IMR-90 (cell line): Measurements from ENCODE around the gene MYOF. TPM values are rescaled to one million over a fixed set of nuclear protein-coding genes. Genes with fewer than 3 reads are reported as not detected.

Experiments used
- ATAC-seq: fragments of 200-7000 bp; cut with Tn5 transposase; 2 replicates; pipeline ENCODE4 v1.9.1; 2020; ENCODE audit warnings: low read depth, mild to moderate bottlenecking, moderate library complexity
- BruUV-seq: library from RNA; stranded (reverse); fragments of 400-500 nt; replicated peaks from 2 replicates; lab custom pipeline; 2021; lab: Mats Ljungman, UMichigan
- CTCF ChIA-PET: fragments of 300-600 bp; formaldehyde crosslinking; extraction: SDS; loops from one replicate; lab custom pipeline; 2021; ENCODE audit warnings: antibody characterized with exemption; lab: Yijun Ruan, JAX
- POLR2A ChIA-PET: fragments of 300-600 bp; sonication (Branson Sonifier 250); formaldehyde crosslinking; loops from one replicate; lab custom pipeline; 2022; ENCODE audit warnings: antibody characterized with exemption; ENCODE audit not compliant: unreplicated experiment; lab: Charles Lee
- DNase-seq: peaks from one replicate; pipeline ENCODE4 v3.0.0; 2013
- H2AFZ ChIP-seq: replicated peaks from 2 replicates; pipeline ENCODE3; 2013; ENCODE audit warnings: low read length, mild to moderate bottlenecking; ENCODE audit not compliant: poor library complexity
- H2AK5ac ChIP-seq: 2 replicates; pipeline ENCODE4 v1.6.1; 2013; ENCODE audit warnings: low read depth, low read length, inconsistent platforms
- H2AK9ac ChIP-seq: replicated peaks from 2 replicates; pipeline ENCODE3; 2013; ENCODE audit warnings: mild to moderate bottlenecking, low read depth, low read length, moderate library complexity; ENCODE audit not compliant: poor library complexity
- H2BK120ac ChIP-seq: 2 replicates; pipeline ENCODE4 v1.6.1; 2013; ENCODE audit warnings: low read depth, low read length, inconsistent platforms
- H2BK15ac ChIP-seq: 3 replicates; pipeline ENCODE4 v1.6.1; 2013; ENCODE audit warnings: low read depth, low read length, inconsistent platforms
- H2BK20ac ChIP-seq: 2 replicates; pipeline ENCODE4 v1.6.1; 2013; ENCODE audit warnings: low read depth, mild to moderate bottlenecking, inconsistent platforms, low read length, moderate library complexity
- H2BK5ac ChIP-seq: 2 replicates; pipeline ENCODE4 v1.6.1; 2013; ENCODE audit warnings: mild to moderate bottlenecking, low read depth, low read length, inconsistent platforms; ENCODE audit not compliant: poor library complexity, severe bottlenecking
- H3K14ac ChIP-seq: replicated peaks from 2 replicates; pipeline ENCODE4 v1.6.1; 2013; ENCODE audit warnings: low read depth, low read length, inconsistent platforms
- H3K18ac ChIP-seq: 2 replicates; pipeline ENCODE4 v1.6.1; 2013; ENCODE audit warnings: low read depth, low read length, control low read depth
- H3K23ac ChIP-seq: 2 replicates; pipeline ENCODE4 v1.6.1; 2013; ENCODE audit warnings: low read depth, low read length, inconsistent platforms
- H3K27ac ChIP-seq: 2 replicates; pipeline ENCODE4 v1.5.1; 2013; ENCODE audit warnings: mild to moderate bottlenecking, control low read depth, low read length; ENCODE audit not compliant: insufficient read depth
- H3K27me3 ChIP-seq: 2 replicates; pipeline ENCODE4 v1.6.1; 2013; ENCODE audit warnings: low read length; ENCODE audit not compliant: control insufficient read depth, insufficient read depth
- H3K36me3 ChIP-seq: 2 replicates; pipeline ENCODE4 v1.6.1; 2013; ENCODE audit warnings: low read length, mixed read lengths; ENCODE audit not compliant: control insufficient read depth, insufficient read depth
- H3K4ac ChIP-seq: 2 replicates; pipeline ENCODE4 v1.6.1; 2013; ENCODE audit warnings: low read depth, low read length, inconsistent platforms
- H3K4me1 ChIP-seq: 2 replicates; pipeline ENCODE4 v1.6.1; 2013; ENCODE audit warnings: low read length, mixed read lengths; ENCODE audit not compliant: control insufficient read depth, insufficient read depth
- H3K4me2 ChIP-seq: 2 replicates; pipeline ENCODE4 v1.6.1; 2013; ENCODE audit warnings: low read depth, mild to moderate bottlenecking, control low read depth, low read length, moderate library complexity
- H3K4me3 ChIP-seq: 2 replicates; pipeline ENCODE4 v1.5.1; 2013; ENCODE audit warnings: low read depth, mild to moderate bottlenecking, control low read depth, low read length, moderate library complexity; ENCODE audit not compliant: insufficient read depth
- H3K56ac ChIP-seq: 2 replicates; pipeline ENCODE4 v1.6.1; 2013; ENCODE audit warnings: low read length, inconsistent platforms; ENCODE audit not compliant: insufficient read depth; ENCODE audit errors: extremely low read depth
- H3K79me1 ChIP-seq, 2 experiments: 2 replicates each; pipeline ENCODE4 v1.6.1; 2013; ENCODE audit warnings: low read length in 2 of 2, inconsistent platforms in 1 of 2, low read depth in 1 of 2
- H3K9ac ChIP-seq: 2 replicates; pipeline ENCODE4 v1.6.1; 2013; ENCODE audit warnings: low read depth, low read length, control low read depth
- H3K9me1 ChIP-seq: 2 replicates; pipeline ENCODE4 v1.6.1; 2013; ENCODE audit warnings: low read length, inconsistent platforms; ENCODE audit not compliant: insufficient read depth
- H3K9me3 ChIP-seq: 2 replicates; pipeline ENCODE4 v1.6.1; 2013; ENCODE audit warnings: low read length; ENCODE audit not compliant: control insufficient read depth, insufficient read depth
- H4K20me1 ChIP-seq: 2 replicates; pipeline ENCODE4 v1.6.1; 2013; ENCODE audit warnings: low read length, inconsistent platforms; ENCODE audit not compliant: insufficient read depth
- H4K5ac ChIP-seq: 2 replicates; pipeline ENCODE4 v1.6.1; 2013; ENCODE audit warnings: mild to moderate bottlenecking, low read depth, low read length, control low read depth
- H4K8ac ChIP-seq, 2 experiments: 2 replicates each; pipeline ENCODE4 v1.6.1; 2013; ENCODE audit warnings: low read depth in 2 of 2, low read length in 2 of 2, control low read depth in 1 of 2, inconsistent platforms in 1 of 2
- H4K91ac ChIP-seq: 2 replicates; pipeline ENCODE4 v1.6.1; 2013; ENCODE audit warnings: low read depth, low read length, inconsistent platforms; ENCODE audit not compliant: insufficient read depth
- BHLHE40 ChIP-seq: fragments of 150-350 bp; IDR thresholded peaks from 2 replicates; pipeline ENCODE4 v1.6.1; 2016; ENCODE audit warnings: mild to moderate bottlenecking, low read depth, low read length
- CEBPB ChIP-seq: IDR thresholded peaks from 2 replicates; pipeline ENCODE4 v1.6.1; 2012; ENCODE audit warnings: low read depth, low read length, improper control_type of control experiment
- CHD1 ChIP-seq: IDR thresholded peaks from 2 replicates; pipeline ENCODE4 v1.6.1; 2012; ENCODE audit warnings: low read depth, low read length, improper control_type of control experiment
- CTCF ChIP-seq: conservative IDR thresholded peaks from 2 replicates; pipeline ENCODE4 v1.5.1; 2012; ENCODE audit warnings: mild to moderate bottlenecking, low read depth, low read length, improper control_type of control experiment
- ELK1 ChIP-seq: fragments of 150-350 bp; IDR thresholded peaks from 2 replicates; pipeline ENCODE4 v1.6.1; 2016; ENCODE audit warnings: low read depth, mild to moderate bottlenecking, low read length, moderate library complexity, borderline replicate concordance
- FOS ChIP-seq: fragments of 150-350 bp; IDR thresholded peaks from 2 replicates; pipeline ENCODE4 v1.6.1; 2016; ENCODE audit warnings: low read depth, low read length
- MAFK ChIP-seq: IDR thresholded peaks from 2 replicates; pipeline ENCODE4 v1.6.1; 2012; ENCODE audit warnings: low read depth, low read length, improper control_type of control experiment
- MAZ ChIP-seq: IDR thresholded peaks from 2 replicates; pipeline ENCODE4 v1.6.1; 2012; ENCODE audit warnings: low read depth, mild to moderate bottlenecking, low read length, improper control_type of control experiment, moderate library complexity, borderline replicate concordance
- MXI1 ChIP-seq: IDR thresholded peaks from 2 replicates; pipeline ENCODE4 v1.6.1; 2012; ENCODE audit warnings: low read depth, mild to moderate bottlenecking, low read length, moderate library complexity, borderline replicate concordance
- NFE2L2 ChIP-seq: fragments of 150-350 bp; IDR thresholded peaks from 2 replicates; pipeline ENCODE4 v1.6.1; 2016; ENCODE audit warnings: low read depth, mild to moderate bottlenecking, low read length
- POLR2A ChIP-seq: IDR thresholded peaks from 2 replicates; pipeline ENCODE4 v1.6.1; 2012; ENCODE audit warnings: mild to moderate bottlenecking, low read depth, low read length
- RAD21 ChIP-seq: IDR thresholded peaks from 2 replicates; pipeline ENCODE4 v1.6.1; 2012; ENCODE audit warnings: low read length, improper control_type of control experiment
- RCOR1 ChIP-seq: IDR thresholded peaks from 2 replicates; pipeline ENCODE4 v1.6.1; 2012; ENCODE audit warnings: mild to moderate bottlenecking, low read length, improper control_type of control experiment; ENCODE audit not compliant: insufficient replicate concordance
- RFX5 ChIP-seq: IDR thresholded peaks from 2 replicates; pipeline ENCODE4 v1.8.0; 2012; ENCODE audit warnings: low read depth, mild to moderate bottlenecking, low read length, moderate library complexity
- SMC3 ChIP-seq: fragments of 150-350 bp; IDR thresholded peaks from 2 replicates; pipeline ENCODE4 v1.6.1; 2016; ENCODE audit warnings: low read depth, mild to moderate bottlenecking, antibody characterized with exemption, low read length, moderate library complexity
- WGBS, 2 experiments: methylation state at CpG; one replicate each; pipeline versions ENCODE4 v1.1.5 to v1.1.7; 2013; ENCODE audit warnings: missing lambda C conversion rate in 2 of 2; ENCODE audit not compliant: insufficient read length in 1 of 2; ENCODE audit errors: extremely low coverage in 2 of 2; 5-methylcytosine and 5-hydroxymethylcytosine counted together
- dilution Hi-C: fragments of 300-500 bp; cut with HindIII; formaldehyde crosslinking; loops from one replicate; pipeline ENCODE4 v1.14.3; 2018; ENCODE audit warnings: low sequenced_read_pairs; ENCODE audit not compliant: unreplicated experiment
- in situ Hi-C: fragments of 300-500 bp; cut with MboI; formaldehyde crosslinking; loops from 3 replicates; pipeline ENCODE4 v1.14.3; 2019; ENCODE audit warnings: low sequenced_read_pairs, inconsistent platforms, mixed read lengths
- intact Hi-C: fragments of 100-400 bp; cut with micrococcal nuclease; formaldehyde crosslinking; loops from 2 replicates; pipeline ENCODE4 v1.10.0; 2022
- polyA plus RNA-seq, 3 experiments: library from polyadenylated mRNA; depleted of rRNA; stranded (reverse); fragments of >200 nt; gene quantifications; 2 replicates each; pipeline ENCODE4 v1.2.3, GENCODE V29; 2012; ENCODE audit warnings: low replicate concordance in 1 of 3
- total RNA-seq: library from RNA; depleted of rRNA; stranded (reverse); fragments of >200 nt; gene quantifications from 2 replicates; pipeline ENCODE4 v1.2.3, GENCODE V29; 2012

MYOF gene
- total and polyA plus RNA-seq, 2 of the 4 experiments (the other 2 are of a cell fraction) = 221 to 281 TPM

- Histone ChIP-seq H4K8ac (peak overlapping the region; percentile 82 to 92), H3K56ac (peak overlapping the region; percentile 77), H3K4me2 (no peak overlapping the region; the same call in 1 of the 2 replicates), H3K4me3 (no peak overlapping the region), H2AK5ac (peak overlapping the region; percentile 79), H3K27ac (peak overlapping the region; percentile 90; the same call in 1 of the 2 replicates), H2BK5ac (peak overlapping the region; percentile 98), H3K79me1 (peaks cover 6 to 60% of the 10 kb centered on the region in 2 experiments), H3K9me3 (no peaks in the 10 kb centered on the region), H4K20me1 (no peaks in the 10 kb centered on the region; the same call in 1 of the 2 replicates), H2BK120ac (peak overlapping the region; percentile 95), H4K91ac (peak overlapping the region; percentile 95), H3K9me1 (peaks cover 15% of the 10 kb centered on the region), H2AK9ac (peak overlapping the region; percentile 63), H3K4me1 (peaks cover 52% of the 10 kb centered on the region), H3K18ac (peak overlapping the region; percentile 90), H3K36me3 (peaks cover 13% of the 10 kb centered on the region), H3K27me3 (no peaks in the 10 kb centered on the region), H3K23ac (peak overlapping the region; percentile 94), H3K9ac (peak overlapping the region; percentile 66; the same call in 1 of the 2 replicates), H2AFZ (no peak overlapping the region), H2BK20ac (peak overlapping the region; percentile 83), H3K14ac (peak overlapping the region; percentile 97), H4K5ac (peak overlapping the region; percentile 88; the same call in 1 of the 2 replicates), H2BK15ac (peak overlapping the region; percentile 97; the same call in 2 of the 3 replicates), H3K4ac (peak overlapping the region; percentile 96)
- TF ChIP-seq MXI1 (no peak), POLR2A (no peak), RFX5 (no peak), SMC3 (no peak), NFE2L2 (no peak), MAZ (no peak), CEBPB (no peak), CHD1 (no peak), ELK1 (no peak), RAD21 (no peak), RCOR1 (no peak), BHLHE40 (no peak), FOS (no peak), MAFK (no peak), CTCF (no peak)
- CTCF ChIA-PET = interaction anchor here (2.8 kb wide), 1 partner anchor 17 kb away, joined by 21 read pairs; the partner anchor contains the start of gene MYOF
- POLR2A ChIA-PET = no interaction called here
- ATAC-seq (no peak), DNase-seq (no peak)
- 100% methylated on average over 1 of the region's 5 CpGs; no CpG with 5 or more reads in 1 of the 2 experiments for WGBS, 2 experiments
- dilution Hi-C loops (no loop called here), in situ Hi-C loops (no loop called here), intact Hi-C loops (no loop called here)
- BruUV-seq = no TSS peak
Measured at GRCh38 chr10:93464776-93465388, 17.3 kb downstream of the MYOF start.
